GM23248 (cell line): ENCODE data around the gene RECQL5. TPM values are rescaled to one million over a fixed set of nuclear protein-coding genes. Genes with fewer than 3 reads are reported as not detected.

Source experiments
- DNase-seq: peaks from one replicate; pipeline ENCODE4 v3.0.0-alpha.2; 2015
- H2AFZ ChIP-seq: fragments of 200-600 bp; sonication (generic); 2 replicates; pipeline ENCODE4 v1.6.1; 2016; ENCODE audit warnings: antibody characterized with exemption
- H3F3A ChIP-seq: fragments of 200-600 bp; sonication (generic); 2 replicates; pipeline ENCODE4 v1.6.1; 2016; ENCODE audit warnings: mild to moderate bottlenecking, antibody characterized with exemption, mixed run types; ENCODE audit not compliant: insufficient read depth
- H3K27ac ChIP-seq: fragments of 200-600 bp; sonication (generic); 2 replicates; pipeline ENCODE4 v1.5.1; 2016; ENCODE audit warnings: mild to moderate bottlenecking
- H3K27me3 ChIP-seq: fragments of 200-600 bp; sonication (generic); replicated peaks from 2 replicates; pipeline ENCODE4 v1.6.1; 2016; ENCODE audit warnings: mild to moderate bottlenecking; ENCODE audit not compliant: insufficient read depth
- H3K36me3 ChIP-seq: fragments of 200-600 bp; sonication (generic); 2 replicates; pipeline ENCODE4 v1.6.1; 2016; ENCODE audit warnings: low read depth, mild to moderate bottlenecking
- H3K4me1 ChIP-seq: fragments of 200-600 bp; sonication (generic); 2 replicates; pipeline ENCODE4 v1.6.1; 2016; ENCODE audit warnings: mild to moderate bottlenecking; ENCODE audit not compliant: insufficient read depth
- H3K4me2 ChIP-seq: fragments of 200-600 bp; sonication (generic); one replicate; pipeline ENCODE4 v1.6.1; 2016; ENCODE audit warnings: mild to moderate bottlenecking; ENCODE audit not compliant: unreplicated experiment
- H3K4me3 ChIP-seq: fragments of 200-600 bp; sonication (generic); 2 replicates; pipeline ENCODE4 v1.5.1; 2016; ENCODE audit warnings: mild to moderate bottlenecking
- H3K79me2 ChIP-seq: fragments of 200-600 bp; sonication (generic); 2 replicates; pipeline ENCODE4 v1.6.1; 2016; ENCODE audit warnings: mild to moderate bottlenecking; ENCODE audit not compliant: insufficient read depth
- H3K9ac ChIP-seq: fragments of 200-600 bp; sonication (generic); 2 replicates; pipeline ENCODE4 v1.6.1; 2016; ENCODE audit warnings: mild to moderate bottlenecking
- H3K9me2 ChIP-seq: fragments of 200-600 bp; sonication (generic); 2 replicates; pipeline ENCODE4 v1.6.1; 2016; ENCODE audit warnings: mixed run types, mild to moderate bottlenecking, moderate library complexity; ENCODE audit not compliant: insufficient read depth
- H3K9me3 ChIP-seq: fragments of 200-600 bp; sonication (generic); one replicate; pipeline ENCODE4 v1.6.1; 2017; ENCODE audit warnings: low read depth
- H4K20me1 ChIP-seq: fragments of 200-600 bp; sonication (generic); 2 replicates; pipeline ENCODE4 v1.6.0; 2016; ENCODE audit not compliant: insufficient read depth
- EZH2 ChIP-seq: fragments of 200-600 bp; sonication (generic); IDR thresholded peaks from 2 replicates; pipeline ENCODE4 v1.6.1; 2018; ENCODE audit warnings: antibody characterized with exemption, mild to moderate bottlenecking; ENCODE audit not compliant: insufficient read depth, poor library complexity, severe bottlenecking
- EZH2phosphoT487 ChIP-seq: fragments of 200-600 bp; sonication (generic); IDR thresholded peaks from 2 replicates; pipeline ENCODE4 v1.6.1; 2018; ENCODE audit warnings: antibody characterized with exemption, moderate library complexity, mild to moderate bottlenecking, low read depth; ENCODE audit not compliant: insufficient read depth
- WGBS, 2 experiments: methylation state at CpG; one replicate each; pipeline ENCODE4 v1.1.6; 2015 to 2017; ENCODE audit warnings: low lambda C conversion rate in 2 of 2, low coverage in 1 of 2; ENCODE audit errors: missing lambda C conversion rate in 2 of 2; 5-methylcytosine and 5-hydroxymethylcytosine counted together
- in situ Hi-C: fragments of 300-500 bp; cut with MboI; formaldehyde crosslinking; loops from 2 replicates; pipeline ENCODE4 v1.15.0; 2020
- polyA plus RNA-seq: library from polyadenylated mRNA; unstranded; fragments of >200 nt; fragmentation: Nextera tagmentation; extraction: Ambion mirVana; gene quantifications from 2 replicates; pipeline ENCODE4 v1.2.1, GENCODE V29; 2016
- total RNA-seq: library from RNA; depleted of rRNA; stranded (reverse); fragments of >200 nt; shearing (Covaris generic); gene quantifications from 2 replicates; pipeline ENCODE4 v1.2.3, GENCODE V29; 2014

RECQL5 gene
- total and polyA plus RNA-seq, 2 experiments from 2014 or later = 12.8 to 20.9 TPM

DNA sequence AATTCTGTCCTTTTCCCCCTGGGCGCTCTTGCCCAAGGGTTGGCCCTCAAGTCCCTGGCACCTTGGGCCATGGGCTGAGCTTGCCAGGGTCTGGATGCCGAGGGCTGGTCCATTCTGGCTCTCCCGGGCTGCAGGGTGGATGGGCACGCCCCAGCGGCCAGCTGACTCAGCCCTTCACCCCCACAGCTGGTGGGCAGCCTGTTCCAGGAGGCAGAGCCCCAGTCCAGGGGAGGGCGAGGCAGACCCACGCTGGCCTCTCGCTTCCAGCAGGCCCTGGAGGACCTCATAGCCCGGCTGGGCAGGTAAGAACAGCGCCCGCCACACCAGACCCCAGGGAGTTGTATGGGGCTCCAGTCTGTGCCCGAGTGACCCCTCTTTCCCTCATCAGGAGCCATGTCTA, 64.3 kb downstream of the RECQL5 start:
- Histone ChIP-seq H3K79me2 (no peaks in the 10 kb centered on the region), H3K4me1 (0 out of 2 replicates have a peak, but pooled peaks cover 5% of the 10 kb centered on the region), H3K9ac (no peak overlapping the region), H3K4me3 (no peak overlapping the region), H3K9me2 (no peaks in the 10 kb centered on the region), H3F3A (no peaks in the 10 kb centered on the region), H3K27ac (no peak overlapping the region), H2AFZ (no peak overlapping the region), H4K20me1 (no peaks in the 10 kb centered on the region), H3K4me2 (no peak overlapping the region), H3K36me3 (no peaks in the 10 kb centered on the region), H3K9me3 (no peaks in the 10 kb centered on the region), H3K27me3 (no peaks in the 10 kb centered on the region)
- in situ Hi-C loops = no loop called here
- 90 to 95% methylated on average over 11 to 12 of the region's 12 CpGs for WGBS, 2 experiments
- no peak for DNase-seq
- TF ChIP-seq EZH2 (no peak), EZH2phosphoT487 (no peak)

DNA sequence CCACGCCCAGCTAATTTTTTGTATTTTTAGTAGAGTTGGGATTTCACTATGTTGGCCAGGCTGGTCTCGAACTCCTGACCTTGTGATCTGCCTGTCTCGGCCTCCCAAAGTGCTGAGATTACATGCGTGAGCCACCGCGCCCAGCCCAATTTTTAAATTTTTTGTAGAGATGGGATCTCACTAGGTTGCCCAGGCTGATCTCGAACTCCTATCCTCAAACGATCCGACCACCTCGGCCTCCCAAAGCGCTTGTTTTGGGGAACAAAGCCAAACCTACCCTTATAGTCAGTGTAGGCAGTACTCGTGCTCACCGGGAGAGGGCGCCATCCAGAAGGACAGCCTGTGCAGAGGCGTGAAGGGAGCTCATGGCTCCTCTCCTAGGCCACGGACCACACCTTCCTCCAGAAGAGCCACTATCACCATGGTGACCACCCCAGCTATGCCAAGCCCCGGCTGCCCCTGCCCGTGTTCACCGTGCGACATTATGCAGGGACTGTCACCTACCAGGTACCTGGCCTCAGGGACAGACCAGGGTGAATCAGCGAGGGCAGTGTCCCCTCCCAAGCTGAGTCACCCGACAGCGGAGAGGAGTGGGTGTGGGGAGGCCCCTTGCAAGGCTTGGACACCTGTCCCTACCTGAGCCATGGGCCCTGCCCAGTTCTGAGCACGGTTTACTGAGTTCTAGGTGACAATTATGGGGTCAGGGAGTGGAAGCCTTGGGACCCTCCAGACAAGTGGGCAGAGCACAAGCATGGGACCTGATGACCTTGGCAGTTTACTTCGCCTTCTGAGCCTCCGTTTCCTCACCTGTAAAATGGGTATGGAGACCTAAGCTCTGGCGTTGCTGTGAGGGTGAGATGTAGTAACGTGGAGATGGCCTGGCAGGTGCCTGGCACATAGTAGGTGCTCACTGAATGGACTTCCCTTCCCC, 65.6 kb downstream of the RECQL5 start:
- TF ChIP-seq EZH2phosphoT487 (no peak), EZH2 (no peak)
- WGBS, 2 experiments = 82 to 85% methylated on average over 28 of the region's 28 CpGs
- Histone ChIP-seq H3F3A (no peaks in the 10 kb centered on the region), H3K9me3 (no peaks in the 10 kb centered on the region), H2AFZ (no peak overlapping the region), H3K4me1 (0 out of 2 replicates have a peak, but pooled peaks cover 5% of the 10 kb centered on the region), H3K4me3 (no peak overlapping the region), H3K4me2 (no peak overlapping the region), H3K9me2 (no peaks in the 10 kb centered on the region), H4K20me1 (no peaks in the 10 kb centered on the region), H3K36me3 (no peaks in the 10 kb centered on the region), H3K9ac (no peak overlapping the region), H3K79me2 (no peaks in the 10 kb centered on the region), H3K27ac (no peak overlapping the region), H3K27me3 (no peaks in the 10 kb centered on the region)
- in situ Hi-C loops = no loop called here
- DNase-seq = peak; percentile 32

GRCh38 chr17:75596320-75597087, 70.5 kb downstream of the RECQL5 start:
- no peak for DNase-seq
- no peaks in the 10 kb centered on the region for H3K9me2 ChIP-seq
- WGBS, 2 experiments = 84 to 88% methylated on average over 16 to 17 of the region's 17 CpGs
- H3K36me3 ChIP-seq = no peaks in the 10 kb centered on the region
- no peak overlapping the region for H3K9ac ChIP-seq
- no peaks in the 10 kb centered on the region for H3K4me1 ChIP-seq
- H3K27ac ChIP-seq = no peak overlapping the region
- no peaks in the 10 kb centered on the region for H3K9me3 ChIP-seq
- TF ChIP-seq EZH2 = no peak
- no peak for TF ChIP-seq EZH2phosphoT487
- no peaks in the 10 kb centered on the region for H4K20me1 ChIP-seq
- no peak overlapping the region for H3K4me2 ChIP-seq
- no peaks in the 10 kb centered on the region for H3F3A ChIP-seq
- H3K27me3 ChIP-seq = no peaks in the 10 kb centered on the region
- H3K79me2 ChIP-seq = no peaks in the 10 kb centered on the region
- H2AFZ ChIP-seq = no peak overlapping the region
- no peak overlapping the region for H3K4me3 ChIP-seq
- in situ Hi-C loops = loop anchor here (10.0 kb wide), 1 partner anchor 58 kb away; no protein-coding TSS in a partner anchor

DNA sequence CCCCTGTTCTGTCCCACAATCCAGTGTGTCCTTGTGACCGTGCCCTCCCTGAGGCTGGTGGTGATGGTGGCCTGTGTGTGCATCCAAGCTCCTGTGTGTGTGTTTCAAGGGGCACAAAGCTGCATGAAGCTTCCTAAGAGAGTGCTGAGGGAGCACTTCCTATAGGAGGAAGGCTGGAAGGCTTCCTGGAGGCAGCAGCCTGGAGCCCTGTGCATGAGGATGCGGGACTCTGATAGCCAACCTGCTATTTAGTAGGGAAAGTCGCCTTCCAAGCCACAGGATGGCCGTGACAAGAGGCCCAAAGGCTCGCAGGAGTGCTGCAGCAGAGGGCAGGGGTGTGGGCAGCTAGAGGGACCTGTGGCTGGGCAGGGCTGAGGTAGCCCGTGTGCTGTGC, 71.0 kb downstream of the RECQL5 start:
- no peaks in the 10 kb centered on the region for H3K9me3 ChIP-seq
- WGBS, 2 experiments = 82% methylated on average over 5 to 6 of the region's 6 CpGs
- no peaks in the 10 kb centered on the region for H3K36me3 ChIP-seq
- TF ChIP-seq EZH2 (no peak), EZH2phosphoT487 (no peak)
- no peaks in the 10 kb centered on the region for H3K27me3 ChIP-seq
- H3K9ac ChIP-seq = no peak overlapping the region
- H3K79me2 ChIP-seq = no peaks in the 10 kb centered on the region
- H3K27ac ChIP-seq = no peak overlapping the region
- no peaks in the 10 kb centered on the region for H3K4me1 ChIP-seq
- DNase-seq = no peak
- H3K4me2 ChIP-seq = no peak overlapping the region
- H2AFZ ChIP-seq = no peak overlapping the region
- H3K9me2 ChIP-seq = no peaks in the 10 kb centered on the region
- H3F3A ChIP-seq = no peaks in the 10 kb centered on the region
- no peaks in the 10 kb centered on the region for H4K20me1 ChIP-seq
- in situ Hi-C loops = loop anchor here (10.0 kb wide), 1 partner anchor 59 kb away; no protein-coding TSS in a partner anchor
- no peak overlapping the region for H3K4me3 ChIP-seq
